HG03521 (cell line): ENCODE data around the gene NFE2L1.
A peak's percentile ranks its signal among the peaks of the same experiment; 100 is the strongest.
"Not testable (repeated sequence)": the region's sequence is repeated elsewhere in the genome, so short reads cannot be mapped to it uniquely, and the experiment has no call there.

Source experiments
- ATAC-seq: cut with Tn5 transposase; IDR thresholded peaks from one replicate; pipeline ENCODE4 v1.9.1; 2021; ENCODE audit warnings: mild to moderate bottlenecking, moderate library complexity; ENCODE audit not compliant: unreplicated experiment

The NFE2L1 gene

GRCh38 chr17:48047741-48048383 lies at the start of gene NFE2L1:
NFE2L1 (plus strand) TSS chr17:48048359; CDS start chr17:48051119, 2,760 bp downstream.
- ATAC-seq, result peak; percentile 84

GRCh38 chr17:47999582-47999981 lies 48.6 kb upstream of the NFE2L1 start:
- no peak for ATAC-seq

- ATAC-seq, result no peak
Observed at GRCh38 chr17:48001197-48001596, 47.0 kb upstream of the NFE2L1 start.

GRCh38 chr17:48001657-48002056 lies 46.5 kb upstream of the NFE2L1 start:
- ATAC-seq, result not testable (repeated sequence)

- ATAC-seq, result no peak
Observed at GRCh38 chr17:48002266-48002915, 45.8 kb upstream of the NFE2L1 start.

- ATAC-seq, result no peak
Observed at GRCh38 chr17:48002916-48003416, 45.2 kb upstream of the NFE2L1 start.

- no peak for ATAC-seq
Observed at GRCh38 chr17:48003417-48004151, 44.6 kb upstream of the NFE2L1 start.

- ATAC-seq, result no peak
Observed at GRCh38 chr17:48004983-48005382, 43.2 kb upstream of the NFE2L1 start.

GRCh38 chr17:48006936-48007709 lies 41.0 kb upstream of the NFE2L1 start:
- no peak for ATAC-seq

- ATAC-seq, result no peak
Observed at GRCh38 chr17:48010193-48010592, 38.0 kb upstream of the NFE2L1 start.

- ATAC-seq, result no peak
Observed at GRCh38 chr17:48011405-48012150, 36.6 kb upstream of the NFE2L1 start.

GRCh38 chr17:48012151-48012520 lies 36.0 kb upstream of the NFE2L1 start:
- ATAC-seq, result no peak

- ATAC-seq, result no peak
Observed at GRCh38 chr17:48012654-48013053, 35.5 kb upstream of the NFE2L1 start.

- ATAC-seq, result no peak
Observed at GRCh38 chr17:48013876-48014594, 34.1 kb upstream of the NFE2L1 start.

- no peak for ATAC-seq
Observed at GRCh38 chr17:48014595-48015111, 33.5 kb upstream of the NFE2L1 start.

GRCh38 chr17:48016112-48016511 lies 32.0 kb upstream of the NFE2L1 start:
- no peak for ATAC-seq

GRCh38 chr17:48017817-48018158 lies 30.4 kb upstream of the NFE2L1 start:
- ATAC-seq, result not testable (repeated sequence)

GRCh38 chr17:48021934-48022333 lies 26.2 kb upstream of the NFE2L1 start:
- no peak for ATAC-seq

GRCh38 chr17:48022901-48023300 lies 25.3 kb upstream of the NFE2L1 start:
- ATAC-seq, result no peak
